ENCODE measurements around the gene CEP152. TPM values are rescaled to one million over a fixed set of nuclear protein-coding genes. Genes with fewer than 3 reads are reported as not detected.

CEP152 gene
- total and polyA plus RNA-seq, 2 of the 13 experiments (the other 11 are each of a cell fraction or from before 2014, with no cell fraction given): 1.3 to 14.7 TPM

DNA sequence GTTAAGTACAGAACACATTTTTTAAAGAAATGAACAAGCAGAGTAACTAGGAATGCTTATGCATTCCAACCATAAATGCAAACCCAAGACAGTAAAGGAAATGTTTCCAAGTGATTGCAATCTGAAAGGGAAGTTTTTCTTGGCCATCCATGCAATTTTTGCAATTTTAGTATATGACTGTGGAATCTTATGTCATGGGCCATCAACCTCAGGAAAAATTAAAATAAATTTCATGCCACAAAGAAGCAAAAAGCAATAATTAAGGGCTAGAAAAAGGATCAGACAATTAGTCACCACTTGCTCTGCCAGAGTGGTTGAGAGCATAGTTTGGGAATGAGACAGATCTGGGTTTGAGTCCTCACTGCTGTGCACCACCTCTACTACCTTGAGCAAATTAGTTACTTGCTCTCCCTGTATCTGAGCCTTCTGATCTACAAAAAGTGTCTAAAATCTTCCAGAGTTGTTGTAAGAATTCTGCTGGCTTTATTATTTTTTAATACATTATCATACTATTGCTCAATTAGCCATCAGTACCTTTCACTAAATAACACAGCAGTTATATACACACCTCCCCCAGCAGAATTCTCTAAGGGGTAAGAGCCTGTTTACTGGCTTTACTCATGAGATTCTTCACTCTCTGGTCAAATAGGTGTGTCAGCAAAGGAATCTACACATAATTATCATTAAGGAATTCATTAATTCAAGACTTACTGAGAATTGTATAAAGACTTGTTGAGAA, 115.6 kb downstream of the CEP152 start:
- Histone ChIP-seq H2AFZ (ENCODE audit: low read length) (no peak overlapping the region), H3K79me2 (ENCODE audit: insufficient read depth, low read length) (no peaks in the 10 kb centered on the region), H3K9ac (ENCODE audit: insufficient read depth, low read depth, low read length) (no peak overlapping the region), H3K4me1 (ENCODE audit: insufficient read depth, low read length) (no peaks in the 10 kb centered on the region), H3K9me3 (ENCODE audit: low read length) (no peaks in the 10 kb centered on the region), H4K20me1 (ENCODE audit: insufficient read depth, low read length) (no peaks in the 10 kb centered on the region), H3K27ac (ENCODE audit: extremely low read length, insufficient read depth, low read length) (no peak overlapping the region), H3K4me3 (replicated peaks in 1 of 3; ENCODE audit: insufficient read depth in 1 of 3, low read depth in 2 of 3, low read length in 3 of 3) (no peak overlapping the region), H3K4me2 (ENCODE audit: low read depth, low read length) (no peak overlapping the region), H3K27me3 (ENCODE audit: control insufficient read depth in 1 of 2, insufficient read depth in 2 of 2, low read length in 2 of 2) (no peaks in the 10 kb centered on the region), H3K36me3 (replicated peaks in 1 of 2; ENCODE audit: control insufficient read depth in 1 of 2, insufficient read depth in 2 of 2, low read length in 2 of 2) (no peaks in the 10 kb centered on the region)
- no peak for DNase-seq (ENCODE audit: low spot score)
- ChIA-PET POLR2A (no interaction called here), CTCF (ENCODE audit: low intra/inter-chr PET ratio, low total read pairs) (no interaction called here)
- intact Hi-C loops (cut with micrococcal nuclease; ENCODE audit: unreplicated experiment): no loop called here
- TF ChIP-seq CENPT (CRISPR knock-in tag; IDR thresholded peaks at IDR 0.05; ENCODE audit: low read depth) (no peak), RAD51 (IDR thresholded peaks at IDR 0.05; ENCODE audit: borderline replicate concordance) (no peak), KLF13 (CRISPR knock-in tag; IDR thresholded peaks at IDR 0.05) (no peak), PHF20 (CRISPR knock-in tag; IDR thresholded peaks at IDR 0.05) (no peak), U2AF1 (optimal IDR thresholded peaks at IDR 0.05; ENCODE audit: low read depth, low read length) (no peak), ZNF672 (CRISPR knock-in tag; IDR thresholded peaks at IDR 0.05) (no peak), RBM39 (IDR thresholded peaks at IDR 0.05; ENCODE audit: low read depth, low read length, poor library complexity, severe bottlenecking) (no peak), NCOA5 (CRISPR knock-in tag; IDR thresholded peaks at IDR 0.05) (no peak), CBX2 (IDR thresholded peaks at IDR 0.05; ENCODE audit: low read depth, low read length) (no peak), CBX2 (CRISPR knock-in tag; IDR thresholded peaks at IDR 0.05; ENCODE audit: low read depth) (no peak), KLF11 (CRISPR knock-in tag; IDR thresholded peaks at IDR 0.05) (no peak), NCOA1 (CRISPR knock-in tag; IDR thresholded peaks at IDR 0.05) (no peak), PTBP1 (IDR thresholded peaks at IDR 0.05; ENCODE audit: low read depth, low read length, poor library complexity, severe bottlenecking) (no peak), FOXA1 (IDR thresholded peaks at IDR 0.05) (no peak), FOXA1 (CRISPR knock-in tag; IDR thresholded peaks at IDR 0.05) (no peak), RFX3 (CRISPR knock-in tag; IDR thresholded peaks at IDR 0.05) (no peak), ZNF24 (IDR thresholded peaks at IDR 0.05) (no peak), ARNT (IDR thresholded peaks at IDR 0.05) (no peak), ZNF572 (CRISPR knock-in tag; IDR thresholded peaks at IDR 0.05) (no peak)
- TF ChIP-seq, protein P1, sequence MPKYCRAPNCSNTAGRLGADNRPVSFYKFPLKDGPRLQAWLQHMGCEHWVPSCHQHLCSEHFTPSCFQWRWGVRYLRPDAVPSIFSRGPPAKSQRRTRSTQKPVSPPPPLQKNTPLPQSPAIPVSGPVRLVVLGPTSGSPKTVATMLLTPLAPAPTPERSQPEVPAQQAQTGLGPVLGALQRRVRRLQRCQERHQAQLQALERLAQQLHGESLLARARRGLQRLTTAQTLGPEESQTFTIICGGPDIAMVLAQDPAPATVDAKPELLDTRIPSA (CRISPR knock-in tag; IDR thresholded peaks at IDR 0.05; ENCODE audit: borderline replicate concordance): no peak
- TF ChIP-seq, protein P2, sequence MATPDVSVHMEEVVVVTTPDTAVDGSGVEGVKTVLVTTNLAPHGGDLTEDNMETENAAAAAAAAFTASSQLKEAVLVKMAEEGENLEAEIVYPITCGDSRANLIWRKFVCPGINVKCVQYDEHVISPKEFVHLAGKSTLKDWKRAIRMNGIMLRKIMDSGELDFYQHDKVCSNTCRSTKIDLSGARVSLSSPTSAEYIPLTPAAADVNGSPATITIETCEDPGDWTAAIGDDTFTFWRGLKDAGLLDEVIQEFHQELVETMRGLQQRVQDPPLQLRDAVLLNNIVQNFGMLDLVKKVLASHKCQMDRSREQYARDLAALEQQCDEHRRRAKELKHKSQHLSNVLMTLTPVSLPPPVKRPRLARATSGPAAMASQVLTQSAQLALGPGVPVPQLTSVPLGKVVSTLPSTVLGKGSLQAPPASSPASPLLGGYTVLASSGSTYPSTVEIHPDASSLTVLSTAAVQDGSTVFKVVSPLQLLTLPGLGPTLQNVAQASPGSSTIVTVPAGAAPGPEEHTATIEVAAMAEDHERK (CRISPR knock-in tag; IDR thresholded peaks at IDR 0.05; ENCODE audit: low read depth): no peak
- BruUV-seq (replicated peaks): no TSS peak
- no peak for ATAC-seq
- FAIRE-seq: no peak
- in situ Hi-C loops (cut with HindIII; ENCODE audit: extremely low pct_ligation_motif_present, low pct_unique_long_range_greater_than_20kb): no loop called here
